Thyroid gland (tissue), 4 donors: ENCODE results near the gene CRISPLD2.

Source experiments
- POLR2A ChIP-seq, 2 donors: fragments of 450-650 bp; IDR thresholded peaks; one replicate each; pipeline ENCODE4 v1.6.1; 2017; ENCODE audit warnings: antibody characterized with exemption in 2 of 2, mild to moderate bottlenecking in 2 of 2, moderate library complexity in 1 of 2
- TF ChIP-seq, protein P1 (sequence below), 6 experiments: fragments of 200-600 bp in 3 of 6; fragments of 450-650 bp in 3 of 6; sonication (generic) in 3 of 6; IDR thresholded peaks; one replicate each; pipeline ENCODE4 v1.5.1; 2016 to 2019; ENCODE audit warnings: antibody characterized with exemption in 6 of 6, mild to moderate bottlenecking in 2 of 6, inconsistent platforms in 1 of 6, moderate library complexity in 1 of 6

DNA sequence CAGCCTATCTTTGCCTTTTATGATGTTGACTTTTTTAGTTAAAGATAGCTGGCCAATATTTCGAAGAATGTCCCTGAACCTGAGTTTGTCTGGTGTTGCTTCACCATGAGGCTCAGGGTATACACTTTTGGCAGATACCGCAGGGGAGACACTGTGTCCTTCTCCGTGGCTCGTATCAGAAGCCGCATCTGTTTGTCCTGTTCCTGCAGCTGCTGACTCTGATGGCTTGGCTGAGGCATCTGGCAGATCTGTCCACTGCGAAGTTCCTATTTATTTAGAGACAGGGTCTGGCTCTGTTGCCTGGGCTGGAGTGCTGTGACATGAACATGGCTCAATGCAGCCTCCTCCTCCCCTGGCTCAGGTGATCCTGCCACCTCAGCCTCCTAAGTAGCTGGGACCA is 93.5 kb downstream of the CRISPLD2 start:
- TF ChIP-seq POLR2A (IDR thresholded peaks at IDR 0.05): no peak
- TF ChIP-seq, protein P1, sequence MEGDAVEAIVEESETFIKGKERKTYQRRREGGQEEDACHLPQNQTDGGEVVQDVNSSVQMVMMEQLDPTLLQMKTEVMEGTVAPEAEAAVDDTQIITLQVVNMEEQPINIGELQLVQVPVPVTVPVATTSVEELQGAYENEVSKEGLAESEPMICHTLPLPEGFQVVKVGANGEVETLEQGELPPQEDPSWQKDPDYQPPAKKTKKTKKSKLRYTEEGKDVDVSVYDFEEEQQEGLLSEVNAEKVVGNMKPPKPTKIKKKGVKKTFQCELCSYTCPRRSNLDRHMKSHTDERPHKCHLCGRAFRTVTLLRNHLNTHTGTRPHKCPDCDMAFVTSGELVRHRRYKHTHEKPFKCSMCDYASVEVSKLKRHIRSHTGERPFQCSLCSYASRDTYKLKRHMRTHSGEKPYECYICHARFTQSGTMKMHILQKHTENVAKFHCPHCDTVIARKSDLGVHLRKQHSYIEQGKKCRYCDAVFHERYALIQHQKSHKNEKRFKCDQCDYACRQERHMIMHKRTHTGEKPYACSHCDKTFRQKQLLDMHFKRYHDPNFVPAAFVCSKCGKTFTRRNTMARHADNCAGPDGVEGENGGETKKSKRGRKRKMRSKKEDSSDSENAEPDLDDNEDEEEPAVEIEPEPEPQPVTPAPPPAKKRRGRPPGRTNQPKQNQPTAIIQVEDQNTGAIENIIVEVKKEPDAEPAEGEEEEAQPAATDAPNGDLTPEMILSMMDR (IDR thresholded peaks at IDR 0.05): no peak
